ENCODE measurements around the gene KHDRBS1. TPM values are rescaled to one million over a fixed set of nuclear protein-coding genes. Genes with fewer than 3 reads are reported as not detected.
A peak's percentile ranks its signal among the peaks of the same experiment; 100 is the strongest.

KHDRBS1 gene
- total and polyA plus RNA-seq, 9 of the 15 experiments (the other 6 are each of a cell fraction or from before 2014, with no cell fraction given), result 48.4 to 257 (median 114) TPM

DNA sequence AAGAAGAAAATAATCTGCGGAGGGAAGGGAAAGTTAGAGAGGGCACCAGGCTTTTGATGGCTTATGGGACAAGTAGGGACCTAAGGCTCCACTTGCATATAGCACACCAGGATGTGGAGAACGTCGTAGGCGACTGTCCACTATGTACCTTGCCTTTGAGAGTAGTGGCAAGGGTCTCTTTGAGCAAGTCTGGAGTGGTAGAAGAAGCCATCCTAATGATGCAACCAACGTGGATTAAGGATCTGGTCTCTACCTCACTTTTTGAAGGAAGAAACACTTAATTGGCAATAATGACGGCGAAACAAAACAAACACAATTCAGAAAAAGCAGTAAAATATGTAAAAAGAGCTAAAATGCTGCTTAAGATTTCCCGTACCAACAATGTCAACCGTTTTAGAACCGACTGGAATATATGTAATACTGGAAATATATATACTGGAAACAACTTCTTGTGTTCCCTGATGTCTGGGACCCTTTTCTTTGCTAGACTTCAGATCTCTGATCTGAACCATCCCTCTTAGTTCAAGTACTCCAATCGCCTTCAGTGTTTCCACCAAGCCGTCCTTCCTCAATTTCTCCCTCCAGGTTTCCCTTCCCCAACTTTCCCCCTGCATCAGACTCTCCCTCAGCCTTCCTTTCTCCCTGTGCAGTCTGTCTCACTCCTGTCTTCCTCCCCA lies 821 bp upstream of the KHDRBS1 start (continued):
- TF ChIP-seq TAF7 (tag; IDR thresholded peaks at IDR 0.05) (peak; percentile 72), PHB2 (IDR thresholded peaks at IDR 0.05; ENCODE audit: low read depth) (0 out of 2 replicates have a peak, but pooled peaks have one; percentile 24), CHD2 (IDR thresholded peaks at IDR 0.05; ENCODE audit: low read depth, low read length) (no peak), CREBBP (IDR thresholded peaks at IDR 0.05; ENCODE audit: low read depth, low read length) (no peak), MCM7 (IDR thresholded peaks at IDR 0.05) (no peak), ZNF212 (CRISPR knock-in tag; IDR thresholded peaks at IDR 0.05) (no peak), SUPT5H (IDR thresholded peaks at IDR 0.05) (no peak; the same call in none of the 2 replicates), SMARCE1 (IDR thresholded peaks at IDR 0.05) (peak; percentile 88), RFX1 (IDR thresholded peaks at IDR 0.05) (no peak), ZNF695 (CRISPR knock-in tag; IDR thresholded peaks at IDR 0.05) (no peak), DNMT1 (IDR thresholded peaks at IDR 0.05) (peak; percentile 45; the same call in 1 of the 2 replicates), HDAC2 (IDR thresholded peaks at IDR 0.05) (no peak), FUS (optimal IDR thresholded peaks at IDR 0.05; ENCODE audit: low read depth, low read length) (no peak), NFRKB (IDR thresholded peaks at IDR 0.05; ENCODE audit: low read depth) (peak; percentile 93; the same call in 1 of the 2 replicates), TAL1 (IDR thresholded peaks at IDR 0.05) (no peak), BRCA1 (IDR thresholded peaks at IDR 0.05) (no peak), BRCA1 (CRISPR knock-in tag; IDR thresholded peaks at IDR 0.05) (no peak), ZNF586 (CRISPR knock-in tag; conservative IDR thresholded peaks at IDR 0.05) (no peak), ZNF316 (IDR thresholded peaks at IDR 0.05) (peak; percentile 19; the same call in 1 of the 2 replicates), RBM15 (IDR thresholded peaks at IDR 0.05; ENCODE audit: insufficient read depth, low read length) (no peak), SPI1 (IDR thresholded peaks at IDR 0.05; ENCODE audit: borderline replicate concordance, low read depth, low read length) (peak; percentile 47; the same call in 1 of the 2 replicates), CEBPG (CRISPR knock-in tag; IDR thresholded peaks at IDR 0.05) (no peak), CEBPG (tag; conservative IDR thresholded peaks at IDR 0.05 in 1 of 2, IDR thresholded peaks at IDR 0.05 in 1 of 2) (peak; percentile 48 to 59), HLTF (IDR thresholded peaks at IDR 0.05) (peak; percentile 88; the same call in 1 of the 2 replicates), BRF1 (IDR thresholded peaks at IDR 0.05; ENCODE audit: borderline replicate concordance, extremely low read depth, insufficient read length) (no peak)
- TF ChIP-seq, protein P1, sequence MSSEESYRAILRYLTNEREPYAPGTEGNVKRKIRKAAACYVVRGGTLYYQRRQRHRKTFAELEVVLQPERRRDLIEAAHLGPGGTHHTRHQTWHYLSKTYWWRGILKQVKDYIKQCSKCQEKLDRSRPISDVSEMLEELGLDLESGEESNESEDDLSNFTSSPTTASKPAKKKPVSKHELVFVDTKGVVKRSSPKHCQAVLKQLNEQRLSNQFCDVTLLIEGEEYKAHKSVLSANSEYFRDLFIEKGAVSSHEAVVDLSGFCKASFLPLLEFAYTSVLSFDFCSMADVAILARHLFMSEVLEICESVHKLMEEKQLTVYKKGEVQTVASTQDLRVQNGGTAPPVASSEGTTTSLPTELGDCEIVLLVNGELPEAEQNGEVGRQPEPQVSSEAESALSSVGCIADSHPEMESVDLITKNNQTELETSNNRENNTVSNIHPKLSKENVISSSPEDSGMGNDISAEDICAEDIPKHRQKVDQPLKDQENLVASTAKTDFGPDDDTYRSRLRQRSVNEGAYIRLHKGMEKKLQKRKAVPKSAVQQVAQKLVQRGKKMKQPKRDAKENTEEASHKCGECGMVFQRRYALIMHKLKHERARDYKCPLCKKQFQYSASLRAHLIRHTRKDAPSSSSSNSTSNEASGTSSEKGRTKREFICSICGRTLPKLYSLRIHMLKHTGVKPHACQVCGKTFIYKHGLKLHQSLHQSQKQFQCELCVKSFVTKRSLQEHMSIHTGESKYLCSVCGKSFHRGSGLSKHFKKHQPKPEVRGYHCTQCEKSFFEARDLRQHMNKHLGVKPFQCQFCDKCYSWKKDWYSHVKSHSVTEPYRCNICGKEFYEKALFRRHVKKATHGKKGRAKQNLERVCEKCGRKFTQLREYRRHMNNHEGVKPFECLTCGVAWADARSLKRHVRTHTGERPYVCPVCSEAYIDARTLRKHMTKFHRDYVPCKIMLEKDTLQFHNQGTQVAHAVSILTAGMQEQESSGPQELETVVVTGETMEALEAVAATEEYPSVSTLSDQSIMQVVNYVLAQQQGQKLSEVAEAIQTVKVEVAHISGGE (CRISPR knock-in tag; IDR thresholded peaks at IDR 0.05), result no peak
- TF ChIP-seq, protein P2, sequence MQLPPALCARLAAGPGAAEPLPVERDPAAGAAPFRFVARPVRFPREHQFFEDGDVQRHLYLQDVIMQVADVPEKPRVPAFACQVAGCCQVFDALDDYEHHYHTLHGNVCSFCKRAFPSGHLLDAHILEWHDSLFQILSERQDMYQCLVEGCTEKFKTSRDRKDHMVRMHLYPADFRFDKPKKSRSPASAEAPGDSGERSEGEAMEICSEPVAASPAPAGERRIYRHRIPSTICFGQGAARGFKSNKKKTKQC (CRISPR knock-in tag; IDR thresholded peaks at IDR 0.05), result no peak
- TF ChIP-seq, protein P3, sequence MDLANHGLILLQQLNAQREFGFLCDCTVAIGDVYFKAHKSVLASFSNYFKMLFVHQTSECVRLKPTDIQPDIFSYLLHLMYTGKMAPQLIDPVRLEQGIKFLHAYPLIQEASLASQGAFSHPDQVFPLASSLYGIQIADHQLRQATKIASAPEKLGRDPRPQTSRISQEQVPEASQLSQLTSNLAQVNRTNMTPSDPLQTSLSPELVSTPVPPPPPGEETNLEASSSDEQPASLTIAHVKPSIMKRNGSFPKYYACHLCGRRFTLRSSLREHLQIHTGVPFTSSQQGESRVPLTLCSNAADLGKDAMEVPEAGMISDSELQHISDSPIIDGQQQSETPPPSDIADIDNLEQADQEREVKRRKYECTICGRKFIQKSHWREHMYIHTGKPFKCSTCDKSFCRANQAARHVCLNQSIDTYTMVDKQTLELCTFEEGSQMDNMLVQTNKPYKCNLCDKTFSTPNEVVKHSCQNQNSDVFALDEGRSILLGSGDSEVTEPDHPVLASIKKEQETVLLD (IDR thresholded peaks at IDR 0.05), result no peak

All from K562 (cell line).